Measurements from ENCODE around the gene MAP9.

DNA sequence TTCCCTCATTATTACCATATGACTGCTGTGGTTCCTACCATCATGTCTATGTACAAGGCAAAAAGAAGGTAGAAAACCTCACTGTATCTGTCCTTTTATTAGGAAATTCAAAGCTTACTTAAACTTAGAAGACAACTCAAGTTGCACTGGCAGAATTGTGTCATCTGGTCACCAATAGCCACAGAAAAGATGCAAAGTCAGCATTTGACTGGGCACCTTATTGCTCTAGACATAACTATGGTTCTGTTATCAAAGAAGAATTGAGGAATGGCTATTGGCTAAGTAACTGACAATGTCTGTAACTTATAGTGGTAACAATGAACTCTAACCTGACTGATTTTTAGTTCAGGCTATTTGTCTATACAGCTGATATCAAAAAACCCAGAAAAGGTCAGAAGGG is 45.3 kb downstream of the MAP9 start:
- TF ChIP-seq, protein P1, sequence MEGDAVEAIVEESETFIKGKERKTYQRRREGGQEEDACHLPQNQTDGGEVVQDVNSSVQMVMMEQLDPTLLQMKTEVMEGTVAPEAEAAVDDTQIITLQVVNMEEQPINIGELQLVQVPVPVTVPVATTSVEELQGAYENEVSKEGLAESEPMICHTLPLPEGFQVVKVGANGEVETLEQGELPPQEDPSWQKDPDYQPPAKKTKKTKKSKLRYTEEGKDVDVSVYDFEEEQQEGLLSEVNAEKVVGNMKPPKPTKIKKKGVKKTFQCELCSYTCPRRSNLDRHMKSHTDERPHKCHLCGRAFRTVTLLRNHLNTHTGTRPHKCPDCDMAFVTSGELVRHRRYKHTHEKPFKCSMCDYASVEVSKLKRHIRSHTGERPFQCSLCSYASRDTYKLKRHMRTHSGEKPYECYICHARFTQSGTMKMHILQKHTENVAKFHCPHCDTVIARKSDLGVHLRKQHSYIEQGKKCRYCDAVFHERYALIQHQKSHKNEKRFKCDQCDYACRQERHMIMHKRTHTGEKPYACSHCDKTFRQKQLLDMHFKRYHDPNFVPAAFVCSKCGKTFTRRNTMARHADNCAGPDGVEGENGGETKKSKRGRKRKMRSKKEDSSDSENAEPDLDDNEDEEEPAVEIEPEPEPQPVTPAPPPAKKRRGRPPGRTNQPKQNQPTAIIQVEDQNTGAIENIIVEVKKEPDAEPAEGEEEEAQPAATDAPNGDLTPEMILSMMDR (IDR thresholded peaks at IDR 0.05; ENCODE audit: extremely low read depth in 1 of 2, insufficient read depth in 1 of 2, low read depth in 1 of 2, low read length in 2 of 2) = no peak
- TF ChIP-seq POLR2AphosphoS5 (IDR thresholded peaks at IDR 0.05; ENCODE audit: insufficient read depth, low read depth, low read length) = no peak
- no peak for TF ChIP-seq POLR2A (IDR thresholded peaks at IDR 0.05; ENCODE audit: low read depth, low read length)

Data from endothelial cell of umbilical vein (primary cell).